Endothelial cell of umbilical vein (primary cell): ENCODE data around the gene BZW1. TPM values are rescaled to one million over a fixed set of nuclear protein-coding genes. Genes with fewer than 3 reads are reported as not detected.
A peak's percentile ranks its signal among the peaks of the same experiment; 100 is the strongest.

ENCODE experiments used
- BruUV-seq: library from RNA; stranded (reverse); fragments of 400-500 nt; replicated peaks from 2 replicates; lab custom pipeline; 2021; lab: Mats Ljungman, UMichigan
- CTCF ChIA-PET: fragments of 300-600, 350-600 bp; sonication (Branson Sonifier 250); formaldehyde crosslinking; loops from one replicate; lab custom pipeline; 2021; ENCODE audit warnings: antibody characterized with exemption, inconsistent platforms; lab: Charles Lee
- POLR2A ChIA-PET: fragments of 300-600, 350-600 bp; sonication (Branson Sonifier 250); formaldehyde crosslinking; loops from one replicate; lab custom pipeline; 2021; ENCODE audit warnings: antibody characterized with exemption, inconsistent platforms; lab: Charles Lee
- DNase-seq: peaks from one replicate; pipeline ENCODE4 v3.0.0-alpha.2; 2011; ENCODE audit warnings: low read depth, low spot score
- FAIRE-seq: peaks from 2 replicates; lab custom pipeline; 2011; peaks lifted over from hg19 to GRCh38; lab: Jason Lieb, UNC
- H2AFZ ChIP-seq: 2 replicates; pipeline ENCODE4 v1.6.0; 2012; ENCODE audit warnings: low read depth, low read length, control low read depth, inconsistent platforms
- H3K27ac ChIP-seq: 2 replicates; pipeline ENCODE4 v1.5.1; 2011; ENCODE audit warnings: low read depth, mild to moderate bottlenecking, control low read depth, low read length, moderate library complexity; ENCODE audit not compliant: insufficient read depth
- H3K27me3 ChIP-seq, 2 experiments: 2 replicates each; pipeline versions ENCODE4 v1.6.0 to v1.6.1; 2011; ENCODE audit warnings: low read length in 2 of 2, mixed read lengths in 1 of 2; ENCODE audit not compliant: control insufficient read depth in 2 of 2, insufficient read depth in 2 of 2
- H3K36me3 ChIP-seq, 2 experiments: 2 replicates in 1 of 2; 3 replicates in 1 of 2; pipeline ENCODE4 v1.5.1; 2011; ENCODE audit warnings: low read length in 2 of 2, mild to moderate bottlenecking in 1 of 2, moderate library complexity in 1 of 2; ENCODE audit not compliant: control insufficient read depth in 2 of 2, insufficient read depth in 2 of 2; ENCODE audit errors: extremely low read depth in 1 of 2
- H3K4me1 ChIP-seq: 3 replicates; pipeline ENCODE4 v1.5.1; 2011; ENCODE audit warnings: mild to moderate bottlenecking, low read length; ENCODE audit not compliant: control insufficient read depth, insufficient read depth; ENCODE audit errors: extremely low read depth
- H3K4me2 ChIP-seq: 2 replicates; pipeline ENCODE4 v1.6.1; 2011; ENCODE audit warnings: low read length, control low read depth, mixed read lengths; ENCODE audit not compliant: insufficient read depth
- H3K4me3 ChIP-seq, 3 experiments: fragments of 200-600 bp in 1 of 3; sonication (generic), shearing (Covaris generic) in 1 of 3; replicated peaks in 1 of 3; 2 replicates each; pipeline ENCODE4 v1.5.1; 2011 to 2016; ENCODE audit warnings: control low read depth in 3 of 3, low read length in 3 of 3, mild to moderate bottlenecking in 2 of 3, inconsistent platforms in 1 of 3, low read depth in 1 of 3, moderate library complexity in 1 of 3; ENCODE audit not compliant: insufficient read depth in 1 of 3
- H3K79me2 ChIP-seq: 2 replicates; pipeline ENCODE4 v1.6.0; 2012; ENCODE audit warnings: low read length, inconsistent platforms; ENCODE audit not compliant: control insufficient read depth, insufficient read depth
- H3K9ac ChIP-seq: replicated peaks from 2 replicates; pipeline ENCODE3; 2011; ENCODE audit warnings: low read length, control low read depth; ENCODE audit not compliant: insufficient read depth; ENCODE audit errors: extremely low read depth
- H3K9me1 ChIP-seq: replicated peaks from 3 replicates; pipeline ENCODE4 v1.6.0; 2011; ENCODE audit warnings: mild to moderate bottlenecking, low read length; ENCODE audit not compliant: control insufficient read depth, insufficient read depth; ENCODE audit errors: extremely low read depth
- H3K9me3 ChIP-seq: replicated peaks from 2 replicates; pipeline ENCODE4 v1.5.1; 2012; ENCODE audit warnings: low read length, inconsistent platforms; ENCODE audit not compliant: control insufficient read depth, insufficient read depth
- H4K20me1 ChIP-seq: replicated peaks from 2 replicates; pipeline ENCODE3; 2011; ENCODE audit warnings: mild to moderate bottlenecking, low read length; ENCODE audit not compliant: control insufficient read depth, insufficient read depth; ENCODE audit errors: extremely low read depth
- EZH2 ChIP-seq: IDR thresholded peaks from 2 replicates; pipeline ENCODE4 v1.6.1; 2012; ENCODE audit warnings: borderline replicate concordance, low read depth, mild to moderate bottlenecking, moderate library complexity, low read length, inconsistent platforms; ENCODE audit not compliant: severe bottlenecking
- FOS ChIP-seq: IDR thresholded peaks from 2 replicates; pipeline ENCODE4 v1.6.1; 2011; ENCODE audit warnings: mild to moderate bottlenecking, low read length, moderate library complexity, borderline replicate concordance; ENCODE audit not compliant: insufficient read depth
- GATA2 ChIP-seq: IDR thresholded peaks from 2 replicates; pipeline ENCODE4 v1.7.0; 2011; ENCODE audit warnings: low read depth, mild to moderate bottlenecking, moderate library complexity, mixed read lengths, low read length; ENCODE audit not compliant: insufficient read length, insufficient read depth
- JUN ChIP-seq: IDR thresholded peaks from 2 replicates; pipeline ENCODE4 v1.6.1; 2011; ENCODE audit warnings: borderline replicate concordance, low read depth; ENCODE audit not compliant: insufficient read length, insufficient read depth
- MAX ChIP-seq: IDR thresholded peaks from 2 replicates; pipeline ENCODE4 v1.6.1; 2011; ENCODE audit not compliant: insufficient read depth, insufficient read length
- MYC ChIP-seq: IDR thresholded peaks from one replicate; pipeline ENCODE4 v1.6.1; 2011; ENCODE audit warnings: mild to moderate bottlenecking, low read depth, low read length
- POLR2A ChIP-seq: IDR thresholded peaks from 2 replicates; pipeline ENCODE4 v1.6.1; 2012; ENCODE audit warnings: low read depth, mild to moderate bottlenecking, control low read depth, low read length
- POLR2AphosphoS5 ChIP-seq: IDR thresholded peaks from 2 replicates; pipeline ENCODE4 v1.6.1; 2012; ENCODE audit warnings: low read depth, mild to moderate bottlenecking, control low read depth, low read length, moderate library complexity; ENCODE audit not compliant: insufficient read depth
- dilution Hi-C: fragments of 300-500 bp; cut with MboI; formaldehyde crosslinking; loops from one replicate; pipeline ENCODE4 v1.15.0; 2019; ENCODE audit warnings: low sequenced_read_pairs; ENCODE audit not compliant: extremely low pct_ligation_motif_present
- intact Hi-C: fragments of 100-400 bp; cut with micrococcal nuclease; formaldehyde crosslinking; loops from one replicate; pipeline ENCODE4 v1.10.0; 2022
- polyA plus RNA-seq, 4 experiments: library from polyadenylated mRNA; depleted of rRNA in 3 of 4; stranded (reverse) in 3 of 4; unstranded in 1 of 4; fragments of >200 nt; gene quantifications; 2 replicates each; pipeline versions ENCODE4 v1.2.1 to v1.2.3, GENCODE V29; 2011 to 2012; ENCODE audit warnings: missing spikeins in 1 of 4
- total RNA-seq: library from RNA; stranded (reverse); gene quantifications from 2 replicates; pipeline ENCODE4 v1.2.3, GENCODE V29; 2021
- TF ChIP-seq, protein P1 (sequence below), 2 donors: IDR thresholded peaks; 1 replicate in 1 of 2; 2 replicates in 1 of 2; pipeline ENCODE4 v1.5.1; 2011; ENCODE audit warnings: low read length in 2 of 2, mild to moderate bottlenecking in 2 of 2, moderate library complexity in 2 of 2, control low read depth in 1 of 2, inconsistent platforms in 1 of 2, low read depth in 1 of 2; ENCODE audit not compliant: insufficient read depth in 1 of 2; ENCODE audit errors: extremely low read depth in 1 of 2

The BZW1 gene
- total and polyA plus RNA-seq, 2 donors (not counting 3 experiments of a cell fraction or from before 2014, with no cell fraction given) = 174 to 353 TPM

DNA sequence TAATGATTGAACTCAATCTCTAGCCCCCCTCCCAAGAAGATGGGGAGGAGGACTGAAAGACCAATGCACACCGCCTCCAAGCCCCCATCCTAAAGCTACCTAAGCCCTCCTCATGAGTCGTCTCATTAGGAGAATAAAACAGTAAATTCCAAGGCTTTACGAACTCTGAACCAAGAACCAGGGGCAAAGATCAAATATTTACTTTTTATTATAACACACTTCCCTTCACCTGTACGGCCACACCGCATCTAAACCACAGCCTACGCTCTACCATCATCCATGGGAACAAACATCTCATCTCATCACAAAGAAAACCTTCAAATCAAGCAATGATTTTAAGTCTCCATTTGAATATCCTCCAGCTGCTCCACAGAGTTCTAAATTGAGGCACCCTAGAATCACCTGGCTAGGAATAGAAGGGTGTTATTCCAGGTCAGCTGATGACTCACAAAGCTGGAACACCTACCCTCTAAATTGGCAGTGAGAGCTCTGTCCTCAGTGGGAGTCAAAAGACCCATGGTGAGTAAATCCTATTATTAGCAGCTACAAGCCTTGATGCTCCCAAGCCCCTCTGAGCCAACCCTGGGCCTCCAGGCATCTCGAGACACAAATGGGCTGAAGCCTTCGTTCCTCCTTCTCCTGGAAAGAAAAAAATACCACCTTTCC lies 45.6 kb upstream of the BZW1 start:
- FAIRE-seq = no peak
- no peak overlapping the region for H2AFZ ChIP-seq

GRCh38 chr2:200767111-200767885 lies 44.4 kb upstream of the BZW1 start:
- dilution Hi-C loops (no loop called here), intact Hi-C loops (loop anchor here (5.0 kb wide), 1 partner anchor 95 kb away; the partner anchor contains the start of gene CLK1)
- no TSS peak for BruUV-seq
- TF ChIP-seq JUN = no peak
- TF ChIP-seq MYC = no peak
- no peak for TF ChIP-seq EZH2
- no peak for TF ChIP-seq POLR2A
- TF ChIP-seq POLR2AphosphoS5 = no peak
- TF ChIP-seq, protein P1, sequence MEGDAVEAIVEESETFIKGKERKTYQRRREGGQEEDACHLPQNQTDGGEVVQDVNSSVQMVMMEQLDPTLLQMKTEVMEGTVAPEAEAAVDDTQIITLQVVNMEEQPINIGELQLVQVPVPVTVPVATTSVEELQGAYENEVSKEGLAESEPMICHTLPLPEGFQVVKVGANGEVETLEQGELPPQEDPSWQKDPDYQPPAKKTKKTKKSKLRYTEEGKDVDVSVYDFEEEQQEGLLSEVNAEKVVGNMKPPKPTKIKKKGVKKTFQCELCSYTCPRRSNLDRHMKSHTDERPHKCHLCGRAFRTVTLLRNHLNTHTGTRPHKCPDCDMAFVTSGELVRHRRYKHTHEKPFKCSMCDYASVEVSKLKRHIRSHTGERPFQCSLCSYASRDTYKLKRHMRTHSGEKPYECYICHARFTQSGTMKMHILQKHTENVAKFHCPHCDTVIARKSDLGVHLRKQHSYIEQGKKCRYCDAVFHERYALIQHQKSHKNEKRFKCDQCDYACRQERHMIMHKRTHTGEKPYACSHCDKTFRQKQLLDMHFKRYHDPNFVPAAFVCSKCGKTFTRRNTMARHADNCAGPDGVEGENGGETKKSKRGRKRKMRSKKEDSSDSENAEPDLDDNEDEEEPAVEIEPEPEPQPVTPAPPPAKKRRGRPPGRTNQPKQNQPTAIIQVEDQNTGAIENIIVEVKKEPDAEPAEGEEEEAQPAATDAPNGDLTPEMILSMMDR (IDR thresholded peaks at IDR 0.05; ENCODE audit: extremely low read depth in 1 of 2, insufficient read depth in 1 of 2, low read depth in 1 of 2, low read length in 2 of 2) = no peak
- TF ChIP-seq FOS = no peak
- TF ChIP-seq GATA2 = no peak
- no peak for TF ChIP-seq MAX
- Histone ChIP-seq H3K4me2 (no peak overlapping the region), H3K79me2 (no peaks in the 10 kb centered on the region), H2AFZ (no peak overlapping the region), H3K27ac (no peak overlapping the region), H3K4me1 (peaks cover 37% of the 10 kb centered on the region), H3K9ac (no peak overlapping the region), H3K9me3 (no peaks in the 10 kb centered on the region), H3K9me1 (no peaks in the 10 kb centered on the region), H3K36me3 (no peaks in the 10 kb centered on the region), H3K27me3 (no peaks in the 10 kb centered on the region), H4K20me1 (no peaks in the 10 kb centered on the region), H3K4me3 (no peak overlapping the region)
- CTCF ChIA-PET = no interaction called here
- POLR2A ChIA-PET = no interaction called here
- DNase-seq (no peak), FAIRE-seq (no peak)

More for the DNA sequence above, 45.6 kb upstream of the BZW1 start:
- no peak for DNase-seq
- H3K4me1 ChIP-seq = peaks cover 47% of the 10 kb centered on the region
- no peak overlapping the region for H3K4me3 ChIP-seq
- TF ChIP-seq EZH2 (no peak), POLR2A (no peak), MYC (no peak)
- H4K20me1 ChIP-seq = no peaks in the 10 kb centered on the region
- TSS peak; percentile 89 for BruUV-seq
- H3K79me2 ChIP-seq = no peaks in the 10 kb centered on the region
- H3K9me3 ChIP-seq = no peaks in the 10 kb centered on the region
- H3K27me3 ChIP-seq = no peaks in the 10 kb centered on the region
- intact Hi-C loops = loop anchor here (1.0 to 5.0 kb wide), 6 partner anchors 11 to 96 kb away; partner anchors contain the start of genes BZW1 and CLK1
- peak overlapping the region; percentile 8 for H3K9ac ChIP-seq
- CTCF ChIA-PET = interaction anchor here (0.7 to 3.1 kb wide), 10 partner anchors 9 to 63 kb away, joined by 3 to 12 read pairs (median 7); no protein-coding TSS in a partner anchor
- H3K9me1 ChIP-seq = no peaks in the 10 kb centered on the region
- dilution Hi-C loops = no loop called here
- no peaks in the 10 kb centered on the region for H3K36me3 ChIP-seq
- H3K27ac ChIP-seq = peak overlapping the region; percentile 93
- POLR2A ChIA-PET = interaction anchor here (1.3 to 1.4 kb wide), 2 partner anchors 9 to 21 kb away, joined by 4 to 5 read pairs; no protein-coding TSS in a partner anchor
- H3K4me2 ChIP-seq = peak overlapping the region; percentile 45
